ENCODE results near the gene BMPR1B.

The BMPR1B gene

DNA sequence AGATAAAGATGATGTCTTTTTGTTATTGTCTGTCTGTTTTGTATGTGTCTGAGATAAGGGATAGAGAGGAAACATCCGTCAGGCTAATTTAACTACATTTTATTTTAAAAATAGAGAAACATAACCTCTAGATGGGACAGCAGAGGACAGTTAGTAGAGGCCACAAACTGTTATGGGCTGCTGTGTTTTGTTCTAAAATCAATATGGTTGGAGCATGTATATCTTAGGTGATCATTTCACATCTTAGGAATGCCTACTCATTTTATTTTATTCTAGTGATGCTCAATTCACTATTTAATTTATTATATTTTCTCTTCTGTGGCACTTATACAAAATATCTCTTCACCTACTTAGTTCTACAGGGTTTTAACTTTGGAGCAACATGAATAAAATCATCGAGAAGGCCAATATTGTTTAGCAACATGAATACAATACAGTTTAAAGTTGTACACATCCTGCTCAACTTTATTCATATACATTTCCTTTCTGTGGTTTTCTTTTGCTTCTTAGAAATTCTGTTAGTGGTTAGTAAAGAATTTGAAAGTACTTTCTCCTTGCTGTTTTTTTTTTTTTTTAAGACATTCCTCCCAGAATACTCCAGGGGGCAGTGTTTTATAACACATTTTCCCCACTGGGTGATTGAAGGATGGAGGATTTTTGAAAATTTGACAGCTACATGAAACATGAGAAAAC lies 398.1 kb downstream of the BMPR1B start:
- H3K4me2 ChIP-seq (ENCODE audit: low read length): no peak overlapping the region
- H3K4me3 ChIP-seq (ENCODE audit: low read length): no peak overlapping the region
- H3K79me2 ChIP-seq (ENCODE audit: control insufficient read depth, low read length): no peaks in the 10 kb centered on the region
- no peaks in the 10 kb centered on the region for H3K9me3 ChIP-seq (ENCODE audit: control insufficient read depth, insufficient read depth, low read length)
- no peaks in the 10 kb centered on the region for H3K27me3 ChIP-seq (ENCODE audit: control insufficient read depth, low read length)
- no peaks in the 10 kb centered on the region for H3K4me1 ChIP-seq (ENCODE audit: control insufficient read depth, low read length)
- H3K36me3 ChIP-seq (ENCODE audit: control insufficient read depth, low read length): no peaks in the 10 kb centered on the region
- no peaks in the 10 kb centered on the region for H4K20me1 ChIP-seq (ENCODE audit: control insufficient read depth, insufficient read depth, low read depth, low read length)
- no peaks in the 10 kb centered on the region for H3K9me2 ChIP-seq (replicated peaks; ENCODE audit: control insufficient read depth, low read length)
- H3K27ac ChIP-seq (ENCODE audit: low read depth, low read length): no peak overlapping the region
- H3F3A ChIP-seq (ENCODE audit: control insufficient read depth, insufficient read depth): no peaks in the 10 kb centered on the region
- TF ChIP-seq CTCF (IDR thresholded peaks at IDR 0.05; ENCODE audit: low read depth, low read length, poor library complexity, severe bottlenecking): peak; percentile 74
- TF ChIP-seq EZH2phosphoT487 (IDR thresholded peaks at IDR 0.05; ENCODE audit: borderline replicate concordance, low read length): no peak

DNA sequence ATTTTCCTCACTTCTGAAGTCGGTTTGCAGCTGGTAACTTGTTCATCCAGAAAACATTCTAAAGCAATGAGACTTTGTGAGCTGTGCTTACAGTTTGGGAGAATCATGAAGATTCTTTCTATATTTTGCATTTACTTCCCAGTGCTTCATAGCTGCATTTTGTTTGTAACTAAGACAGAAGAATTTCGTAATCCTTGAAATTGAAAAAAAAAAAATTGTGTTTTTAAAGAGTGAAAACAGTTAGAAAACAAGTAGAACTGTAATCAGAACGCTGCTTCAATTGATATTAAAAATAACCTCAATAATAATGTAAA lies 398.7 kb downstream of the BMPR1B start:
- Histone ChIP-seq H3K27me3 (ENCODE audit: control insufficient read depth, low read length) (no peaks in the 10 kb centered on the region), H3K9me3 (ENCODE audit: control insufficient read depth, insufficient read depth, low read length) (no peaks in the 10 kb centered on the region), H3K9me2 (replicated peaks; ENCODE audit: control insufficient read depth, low read length) (no peaks in the 10 kb centered on the region), H3K79me2 (ENCODE audit: control insufficient read depth, low read length) (no peaks in the 10 kb centered on the region), H3K4me1 (ENCODE audit: control insufficient read depth, low read length) (no peaks in the 10 kb centered on the region), H3K4me3 (ENCODE audit: low read length) (no peak overlapping the region), H4K20me1 (ENCODE audit: control insufficient read depth, insufficient read depth, low read depth, low read length) (no peaks in the 10 kb centered on the region), H3F3A (ENCODE audit: control insufficient read depth, insufficient read depth) (no peaks in the 10 kb centered on the region), H3K4me2 (ENCODE audit: low read length) (no peak overlapping the region), H3K27ac (ENCODE audit: low read depth, low read length) (no peak overlapping the region), H3K36me3 (ENCODE audit: control insufficient read depth, low read length) (no peaks in the 10 kb centered on the region)
- no peak for TF ChIP-seq EZH2phosphoT487 (IDR thresholded peaks at IDR 0.05; ENCODE audit: borderline replicate concordance, low read length)
- peak; percentile 10 for TF ChIP-seq CTCF (IDR thresholded peaks at IDR 0.05; ENCODE audit: low read depth, low read length, poor library complexity, severe bottlenecking)

GRCh38 chr4:95157596-95157995 lies 399.8 kb downstream of the BMPR1B start:
- TF ChIP-seq EZH2phosphoT487 (IDR thresholded peaks at IDR 0.05; ENCODE audit: borderline replicate concordance, low read length) (no peak), CTCF (IDR thresholded peaks at IDR 0.05; ENCODE audit: low read depth, low read length, poor library complexity, severe bottlenecking) (no peak)
- no peaks in the 10 kb centered on the region for H3K79me2 ChIP-seq (ENCODE audit: control insufficient read depth, low read length)
- H3F3A ChIP-seq (ENCODE audit: control insufficient read depth, insufficient read depth): no peaks in the 10 kb centered on the region
- no peaks in the 10 kb centered on the region for H3K36me3 ChIP-seq (ENCODE audit: control insufficient read depth, low read length)
- no peak overlapping the region for H3K27ac ChIP-seq (ENCODE audit: low read depth, low read length)
- no peaks in the 10 kb centered on the region for H3K27me3 ChIP-seq (ENCODE audit: control insufficient read depth, low read length)
- no peak overlapping the region for H3K4me3 ChIP-seq (ENCODE audit: low read length)
- H3K9me2 ChIP-seq (replicated peaks; ENCODE audit: control insufficient read depth, low read length): no peaks in the 10 kb centered on the region
- H3K4me1 ChIP-seq (ENCODE audit: control insufficient read depth, low read length): no peaks in the 10 kb centered on the region
- H3K9me3 ChIP-seq (ENCODE audit: control insufficient read depth, insufficient read depth, low read length): no peaks in the 10 kb centered on the region
- H4K20me1 ChIP-seq (ENCODE audit: control insufficient read depth, insufficient read depth, low read depth, low read length): no peaks in the 10 kb centered on the region
- H3K4me2 ChIP-seq (ENCODE audit: low read length): no peak overlapping the region

All from DOHH2 (cell line).